HG02678 (cell line): ENCODE data around the gene C3.
A peak's percentile ranks its signal among the peaks of the same experiment; 100 is the strongest.

Experiments used
- ATAC-seq: cut with Tn5 transposase; IDR thresholded peaks from one replicate; pipeline ENCODE4 v1.9.1; 2021; ENCODE audit warnings: mild to moderate bottlenecking, moderate library complexity; ENCODE audit not compliant: unreplicated experiment

Gene C3

GRCh38 chr19:6745965-6746364 is 25.5 kb upstream of the C3 start:
- ATAC-seq = no peak

DNA sequence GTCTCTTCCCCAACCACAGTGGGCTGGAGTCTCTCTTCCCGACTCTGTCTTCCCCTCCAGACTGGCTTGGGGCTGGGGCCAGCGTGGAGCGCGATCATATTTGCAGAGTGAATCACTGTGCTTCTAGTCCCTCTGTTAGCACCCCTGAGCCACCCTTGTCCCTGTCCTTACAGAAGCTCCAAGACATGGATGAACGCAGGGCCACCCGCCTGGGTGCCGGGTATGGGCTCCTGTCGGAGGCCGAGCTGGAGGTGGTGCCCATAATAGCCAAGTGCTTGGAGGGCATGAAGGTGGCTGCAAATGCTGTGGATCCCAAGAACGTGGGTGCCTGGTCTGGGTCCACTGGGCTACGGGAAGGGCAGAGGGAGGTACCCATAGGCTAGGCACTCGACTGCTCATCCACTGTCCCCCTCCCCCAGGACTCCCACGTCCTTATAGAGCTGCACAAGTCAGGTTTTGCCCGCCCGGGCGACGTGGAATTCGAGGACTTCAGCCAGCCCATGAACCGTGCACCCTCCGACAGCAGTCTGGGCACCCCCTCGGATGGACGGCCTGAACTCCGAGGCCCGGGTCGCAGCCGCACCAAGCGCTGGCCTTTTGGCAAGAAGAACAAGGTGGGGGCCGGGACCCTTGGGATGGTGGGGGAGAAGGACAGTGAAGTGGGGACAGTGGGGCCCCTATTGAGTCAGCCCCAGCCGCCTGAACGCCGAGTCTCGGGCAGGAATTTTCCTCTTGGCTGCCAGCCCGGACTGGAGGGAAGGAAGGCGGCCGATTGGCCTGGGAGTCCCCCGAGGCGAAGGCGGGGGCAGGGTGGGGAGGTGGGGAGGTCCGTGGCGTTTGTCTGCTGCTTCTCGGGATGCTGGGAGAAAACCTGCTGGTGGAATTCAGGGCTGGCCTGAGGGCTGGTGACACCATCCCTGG is 24.2 kb upstream of the C3 start:
- no peak for ATAC-seq

DNA sequence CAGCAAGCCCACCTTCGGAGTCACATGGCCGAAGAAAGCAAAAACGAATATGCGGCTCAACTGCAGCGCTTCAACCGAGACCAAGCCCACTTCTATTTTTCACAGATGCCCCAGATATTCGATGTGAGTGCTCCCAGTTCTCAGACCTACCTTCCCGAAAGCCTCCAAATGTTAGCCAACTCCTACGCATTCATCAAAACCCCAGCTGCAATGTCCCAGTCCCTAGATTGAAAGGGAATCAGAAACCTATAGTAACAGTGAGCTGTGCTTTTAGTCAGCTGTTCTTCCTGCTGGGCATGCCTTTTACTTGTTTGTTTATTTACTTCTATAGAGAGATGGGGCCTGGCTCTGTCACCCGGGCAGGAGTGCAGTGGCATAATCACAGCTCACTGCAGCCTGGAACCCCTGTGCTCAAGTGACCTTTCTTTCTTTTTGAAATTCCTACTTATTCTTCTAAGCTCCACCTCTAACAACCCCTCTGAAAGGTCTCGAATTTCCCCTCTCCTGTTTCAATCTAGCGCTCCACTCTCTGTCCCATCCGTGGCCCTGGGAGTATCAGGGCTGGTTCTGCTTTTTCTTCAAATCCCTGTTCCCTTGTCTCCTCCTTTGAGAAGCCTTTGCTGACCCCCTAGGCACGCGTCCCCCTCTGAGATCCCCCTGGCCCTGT is 23.4 kb upstream of the C3 start:
- ATAC-seq = no peak

DNA sequence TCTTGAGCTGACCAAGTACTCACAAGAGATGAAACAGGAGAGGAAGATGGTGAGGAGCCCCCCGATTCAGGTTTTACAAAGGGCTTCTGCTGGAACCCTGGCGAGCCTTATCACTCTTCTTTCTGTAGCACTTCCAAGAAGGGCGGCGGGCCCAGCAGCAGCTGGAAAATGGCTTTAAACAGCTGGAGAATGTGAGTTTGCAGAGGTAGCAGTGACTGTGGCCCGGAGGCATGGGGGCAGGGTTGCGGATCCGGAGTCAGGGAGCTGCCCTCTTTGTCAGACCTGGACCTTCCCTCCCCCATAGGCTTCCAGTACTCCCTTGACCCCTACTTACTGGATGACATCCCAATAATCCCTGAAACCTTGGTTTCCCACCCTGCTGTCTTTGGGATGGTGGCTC is 22.6 kb upstream of the C3 start:
- no peak for ATAC-seq

DNA sequence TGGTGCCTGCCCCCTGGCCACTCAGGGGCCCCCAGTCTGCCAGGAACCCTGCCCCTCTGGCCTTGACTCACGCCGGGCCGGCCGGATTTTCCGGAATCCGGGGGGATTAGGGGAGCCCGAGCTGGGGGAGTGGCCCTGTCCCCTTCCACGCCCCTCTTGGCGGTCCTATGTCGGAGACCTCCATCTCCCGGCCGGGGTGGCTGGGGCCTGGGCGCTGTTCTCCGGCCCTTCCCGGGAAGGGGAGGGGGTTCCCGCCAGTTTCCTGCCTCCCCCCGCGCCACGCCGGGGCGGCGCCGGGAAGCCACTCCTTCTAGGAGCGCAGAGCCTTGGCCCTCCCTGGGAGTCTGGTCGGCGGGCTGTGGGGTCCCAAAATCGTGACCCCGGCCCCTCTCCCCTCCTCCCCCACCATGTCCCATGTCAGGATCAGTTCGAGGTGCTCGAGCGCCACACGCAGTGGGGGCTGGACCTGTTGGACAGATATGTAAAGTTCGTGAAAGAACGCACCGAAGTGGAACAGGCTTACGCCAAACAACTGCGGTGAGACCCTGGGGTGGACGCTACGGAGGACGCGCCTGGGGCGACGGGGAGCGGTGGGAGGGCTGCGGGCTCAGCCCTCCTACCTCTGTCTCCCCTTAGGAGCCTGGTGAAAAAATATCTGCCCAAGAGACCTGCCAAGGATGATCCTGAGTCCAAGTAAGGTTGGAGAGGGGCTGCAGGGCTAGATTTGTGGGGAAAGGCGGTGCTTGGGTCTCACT is 20.3 kb upstream of the C3 start:
- no peak for ATAC-seq

DNA sequence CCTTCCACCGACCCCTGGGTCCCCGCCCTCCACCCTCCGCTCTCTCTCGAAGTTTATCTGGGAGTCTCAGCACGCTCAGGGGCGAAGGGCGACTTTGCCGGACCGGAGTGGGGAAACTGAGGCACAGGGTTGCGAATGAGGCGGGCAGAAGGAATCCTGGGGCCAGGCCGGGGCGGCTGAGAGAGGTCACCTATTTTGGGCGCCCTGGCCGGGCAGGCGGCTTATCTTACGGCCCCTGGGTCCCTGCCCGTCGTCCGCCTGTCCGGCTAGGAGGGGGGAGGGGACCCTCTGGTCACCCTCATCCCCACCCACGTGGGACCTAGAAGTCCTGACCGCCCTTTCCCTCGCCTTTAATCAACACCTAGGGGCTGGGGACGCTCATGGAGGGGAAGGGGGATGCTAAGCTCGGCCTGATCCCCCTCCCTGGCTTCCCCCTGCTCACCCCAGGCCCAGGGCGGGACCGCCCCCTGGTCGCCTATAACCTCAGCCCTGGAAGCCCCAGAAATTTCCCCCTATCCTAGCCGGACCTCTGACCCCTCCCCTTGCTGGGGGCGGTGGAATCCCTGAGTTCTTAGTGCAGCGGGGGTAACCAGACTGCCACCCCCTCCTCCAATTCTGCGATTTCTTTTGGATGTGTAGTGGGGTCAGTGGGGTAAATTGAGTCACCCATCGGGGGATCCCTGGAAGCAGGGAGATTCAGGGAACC is 19.6 kb upstream of the C3 start:
- no peak for ATAC-seq

DNA sequence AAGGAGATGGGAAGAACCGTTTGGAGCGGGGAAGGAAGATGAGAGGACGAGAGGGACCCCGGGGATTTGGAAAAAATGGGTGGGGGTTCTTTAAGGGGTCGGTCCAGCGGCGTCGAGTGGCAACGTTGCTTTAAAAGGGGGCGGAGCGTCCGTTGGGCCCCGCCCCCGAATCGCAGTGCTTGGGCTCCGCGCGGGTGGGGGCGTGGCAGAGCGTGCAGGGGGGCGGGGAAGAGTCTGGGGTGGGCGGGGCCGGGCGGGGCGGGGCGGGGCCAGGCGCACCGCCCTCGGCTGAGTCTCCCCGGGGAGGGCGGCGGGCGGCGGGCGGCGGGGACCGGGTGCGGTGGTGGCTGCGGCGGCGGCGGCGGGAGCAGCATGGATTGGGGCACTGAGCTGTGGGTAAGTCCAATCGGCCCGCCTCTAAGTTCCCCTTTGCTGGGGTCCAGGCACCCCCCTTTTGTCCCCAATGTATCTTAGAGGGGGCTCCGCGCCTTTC is 19.0 kb upstream of the C3 start, which contains the start of gene TRIP10:
TRIP10 (plus strand) TSS at position 291 of the 493 bp plus-strand sequence; CDS start at position 373, 82 bp downstream.
- no peak for ATAC-seq

GRCh38 chr19:6738787-6739389 is 18.4 kb upstream of the C3 start:
- ATAC-seq = no peak

DNA sequence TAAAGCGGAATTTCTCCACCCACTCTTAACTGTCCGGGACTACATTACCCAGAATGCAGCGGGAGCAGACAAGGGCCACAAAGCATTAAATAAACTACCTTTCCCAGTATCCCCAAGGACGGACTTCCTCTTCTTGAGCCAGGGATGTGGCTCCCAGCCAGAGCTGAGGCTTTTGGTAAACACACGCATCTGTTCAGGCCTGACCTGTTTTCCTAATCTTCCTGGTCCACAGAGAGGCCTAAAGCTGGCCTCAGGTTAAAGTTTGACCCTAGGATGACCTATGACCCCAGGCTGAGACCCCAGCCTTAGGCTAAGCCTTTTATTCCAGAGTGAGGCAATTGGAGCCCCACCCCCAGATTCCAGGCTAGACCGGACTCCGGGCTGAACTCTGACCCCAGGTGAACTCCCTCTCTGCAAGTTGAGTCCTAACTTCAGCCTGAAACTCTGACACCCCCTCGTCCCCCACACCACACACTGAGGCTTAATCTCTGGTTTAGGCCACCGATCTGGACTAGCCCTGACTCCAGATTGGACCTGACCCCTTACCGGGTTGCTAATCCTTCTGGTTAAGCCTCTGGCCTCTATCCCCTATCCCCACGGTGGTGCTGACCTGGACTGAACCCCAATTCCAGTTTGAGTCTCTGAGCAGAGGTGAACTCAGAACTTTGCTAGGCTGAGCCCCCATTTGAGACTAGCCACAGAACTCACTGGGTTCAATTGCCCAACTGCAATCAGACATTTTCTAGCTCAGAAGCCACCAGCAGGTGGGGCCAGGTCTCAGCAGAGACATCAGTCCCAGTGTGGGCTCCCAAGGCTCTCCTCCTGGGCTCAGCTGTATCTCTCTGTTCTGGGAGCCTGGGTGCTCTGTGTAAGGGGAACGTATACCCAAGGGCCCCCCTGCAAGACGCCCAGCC is 17.7 kb upstream of the C3 start:
- ATAC-seq = no peak

DNA sequence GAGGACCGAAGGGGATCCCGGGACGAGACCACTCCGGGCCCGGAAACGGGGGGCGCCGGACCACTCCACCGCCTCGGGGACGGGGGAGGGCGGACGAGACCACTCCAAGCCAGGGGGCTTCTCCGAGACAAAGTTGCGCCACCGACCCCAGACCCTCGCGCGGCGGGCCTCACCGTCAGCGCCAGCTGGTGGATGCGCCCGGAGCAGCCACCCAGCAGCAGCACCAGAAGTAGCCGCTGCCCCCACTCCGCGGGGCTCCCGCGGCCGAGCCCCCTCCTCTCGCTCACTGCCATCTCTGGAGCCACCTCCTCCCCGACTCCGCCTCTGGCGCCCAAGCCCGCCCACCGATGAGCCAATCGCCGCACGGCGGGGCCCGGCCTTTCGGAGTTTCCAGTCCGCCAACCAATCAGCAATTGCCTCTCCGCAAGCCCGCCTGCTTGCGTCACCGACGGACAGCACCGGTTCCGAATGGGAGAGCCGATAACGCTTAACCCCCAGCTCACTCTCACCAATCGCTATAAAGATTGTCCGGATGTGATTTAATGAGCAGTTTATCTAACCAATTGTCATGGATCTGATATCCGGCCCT is 16.9 kb upstream of the C3 start, which contains the start of gene GPR108:
GPR108 (minus strand) TSS at position 297 of the 589 bp plus-strand sequence; CDS start at position 293, 4 bp downstream.
- ATAC-seq = peak; percentile 71

GRCh38 chr19:6736917-6737283 is 16.4 kb upstream of the C3 start:
- no peak for ATAC-seq

GRCh38 chr19:6736169-6736916 is 15.9 kb upstream of the C3 start:
- no peak for ATAC-seq

GRCh38 chr19:6735181-6735911 is 14.9 kb upstream of the C3 start:
- ATAC-seq = no peak

GRCh38 chr19:6734096-6734696 is 13.7 kb upstream of the C3 start:
- no peak for ATAC-seq

DNA sequence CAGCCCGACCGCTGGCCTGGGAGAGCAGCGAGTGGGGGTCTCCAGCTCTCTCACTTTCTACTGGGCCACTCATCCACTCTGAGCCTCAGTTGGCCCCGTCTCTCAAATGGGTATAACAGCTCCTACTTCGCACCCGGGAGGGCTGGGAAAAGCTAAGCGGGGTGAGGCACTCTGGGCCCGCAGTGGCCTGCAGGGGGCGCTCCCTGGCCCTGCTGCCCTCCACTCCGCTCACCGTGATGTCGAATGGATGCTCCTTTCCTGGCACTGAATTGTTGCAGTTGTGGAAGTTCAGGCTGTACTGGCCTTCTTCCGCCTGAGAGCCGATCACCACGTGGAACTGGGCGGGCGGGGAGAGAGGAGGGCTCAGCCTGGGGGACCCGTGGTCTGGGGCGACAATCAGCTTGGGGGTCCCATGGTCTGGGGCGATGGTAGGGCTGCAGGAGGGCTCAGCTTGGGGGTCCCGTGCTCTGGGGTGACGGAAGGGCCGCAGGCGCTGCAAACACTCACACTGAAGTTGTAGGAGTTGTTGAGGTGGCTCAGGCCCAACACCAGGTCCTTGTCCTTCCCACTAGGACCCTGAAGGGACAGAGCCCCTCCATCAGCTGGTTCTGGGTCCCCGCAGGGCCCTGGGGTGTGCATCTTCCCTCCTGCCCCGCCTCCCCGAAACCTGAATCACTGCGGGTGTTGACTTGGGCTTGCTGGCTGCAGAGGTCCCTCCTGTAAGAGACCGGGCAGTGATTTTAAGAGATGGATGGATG is 13.1 kb upstream of the C3 start:
- ATAC-seq = no peak

DNA sequence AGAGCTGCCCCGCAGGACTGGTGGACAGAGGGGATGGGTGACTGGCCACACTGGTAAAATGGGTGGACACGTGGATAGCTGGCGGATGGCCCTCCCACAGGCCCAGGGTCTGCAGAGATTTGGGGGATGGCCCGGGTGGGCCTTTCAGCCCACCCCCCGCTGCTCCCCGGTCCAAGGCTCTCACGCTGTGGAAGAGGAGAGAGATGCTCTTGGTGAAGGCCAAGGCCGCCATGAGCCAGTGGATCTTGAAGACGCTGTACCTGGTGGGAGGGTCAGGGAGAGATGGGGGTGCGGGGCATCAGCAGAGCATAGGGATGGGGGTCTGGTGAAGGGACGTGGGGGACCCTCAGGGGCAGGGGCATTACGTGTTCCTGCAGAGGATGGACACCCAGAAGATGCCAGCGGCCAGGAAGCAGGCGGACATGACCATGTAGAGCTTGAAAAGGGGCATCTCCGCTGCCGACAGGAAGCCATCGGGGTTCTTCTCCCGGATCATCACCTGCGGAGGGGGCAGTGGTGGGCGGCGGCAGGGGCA is 12.4 kb upstream of the C3 start:
- ATAC-seq = no peak
